Measurements from ENCODE around the gene NHERF1. TPM values are rescaled to one million over a fixed set of nuclear protein-coding genes. Genes with fewer than 3 reads are reported as not detected.
A peak's percentile ranks its signal among the peaks of the same experiment; 100 is the strongest.

Gene NHERF1
- total and polyA plus RNA-seq, 2 of the 13 experiments (the other 11 are each of a cell fraction or from before 2014, with no cell fraction given): 169 to 269 TPM

GRCh38 chr17:74738051-74738996 is 10.1 kb upstream of the NHERF1 start (continued):
- no peak for TF ChIP-seq DMTF1 (CRISPR knock-in tag; IDR thresholded peaks at IDR 0.05)
- TF ChIP-seq SIX1 (CRISPR knock-in tag; IDR thresholded peaks at IDR 0.05; ENCODE audit: borderline replicate concordance): no peak
- TF ChIP-seq ZNF614 (CRISPR knock-in tag; IDR thresholded peaks at IDR 0.05; ENCODE audit: borderline replicate concordance): peak; percentile 74; the same call in 1 of the 2 replicates
- TF ChIP-seq ZNF136 (CRISPR knock-in tag; IDR thresholded peaks at IDR 0.05; ENCODE audit: low read depth): no peak
- TF ChIP-seq PRPF4 (IDR thresholded peaks at IDR 0.05; ENCODE audit: low read depth, low read length, poor library complexity, severe bottlenecking): no peak
- TF ChIP-seq MAZ (IDR thresholded peaks at IDR 0.05; ENCODE audit: borderline replicate concordance, low read depth, low read length): 0 out of 2 replicates have a peak, but pooled peaks have one; percentile 31
- TF ChIP-seq MAZ (CRISPR knock-in tag; IDR thresholded peaks at IDR 0.05; ENCODE audit: low read depth): peak; percentile 55; the same call in 1 of the 2 replicates
- TF ChIP-seq DDIT3 (CRISPR knock-in tag; IDR thresholded peaks at IDR 0.05): no peak
- TF ChIP-seq ZNF776 (CRISPR knock-in tag; IDR thresholded peaks at IDR 0.05): no peak; the same call in 1 of the 2 replicates
- TF ChIP-seq ZBTB21 (CRISPR knock-in tag; IDR thresholded peaks at IDR 0.05): no peak
- no peak for TF ChIP-seq ZNF260 (CRISPR knock-in tag; IDR thresholded peaks at IDR 0.05; ENCODE audit: borderline replicate concordance, low read depth)
- TF ChIP-seq GATA4 (IDR thresholded peaks at IDR 0.05; ENCODE audit: borderline replicate concordance, low read depth): no peak
- TF ChIP-seq ZMAT3 (CRISPR knock-in tag; conservative IDR thresholded peaks at IDR 0.05): 0 out of 2 replicates have a peak, but pooled peaks have one; percentile 25
- no peak for TF ChIP-seq ZNF639 (CRISPR knock-in tag; conservative IDR thresholded peaks at IDR 0.05)
- no peak for TF ChIP-seq ZNF660 (CRISPR knock-in tag; IDR thresholded peaks at IDR 0.05; ENCODE audit: borderline replicate concordance, low read depth)
- no peak for TF ChIP-seq MYC (CRISPR knock-in tag; IDR thresholded peaks at IDR 0.05; ENCODE audit: borderline replicate concordance)
- TF ChIP-seq HIVEP1 (CRISPR knock-in tag; IDR thresholded peaks at IDR 0.05): peak; percentile 97
- TF ChIP-seq ZNF468 (CRISPR knock-in tag; IDR thresholded peaks at IDR 0.05): no peak
- TF ChIP-seq SALL1 (CRISPR knock-in tag; IDR thresholded peaks at IDR 0.05): peak; percentile 80
- TF ChIP-seq ZNF280B (CRISPR knock-in tag; IDR thresholded peaks at IDR 0.05; ENCODE audit: borderline replicate concordance): no peak; the same call in 1 of the 2 replicates
- TF ChIP-seq MXD3 (CRISPR knock-in tag; IDR thresholded peaks at IDR 0.05): peak; percentile 15; the same call in 1 of the 2 replicates
- 0 out of 2 replicates have a peak, but pooled peaks have one; percentile 84 for TF ChIP-seq ATRX (CRISPR knock-in tag; IDR thresholded peaks at IDR 0.05; ENCODE audit: borderline replicate concordance)
